Loucy (cell line): ENCODE results near the gene HERC2.

ENCODE experiments used
- H2AFZ ChIP-seq: fragments of 200-600 bp; sonication (generic); 2 replicates; pipeline ENCODE4 v1.6.0; 2016; ENCODE audit warnings: antibody characterized with exemption, mild to moderate bottlenecking, low read length, moderate library complexity
- H3F3A ChIP-seq: fragments of 200-600 bp; 2 replicates; pipeline ENCODE4 v1.6.0; 2016; ENCODE audit warnings: antibody characterized with exemption, low read depth, mild to moderate bottlenecking
- H3K27me3 ChIP-seq: fragments of 200-600 bp; sonication (generic); 2 replicates; pipeline ENCODE4 v1.6.1; 2014; ENCODE audit warnings: low read length, mild to moderate bottlenecking; ENCODE audit not compliant: insufficient read depth, poor library complexity, severe bottlenecking
- H3K36me3 ChIP-seq: fragments of 200-600 bp; sonication (generic); 2 replicates; pipeline ENCODE4 v1.6.1; 2016; ENCODE audit warnings: low read length; ENCODE audit not compliant: insufficient read depth
- H3K4me1 ChIP-seq: fragments of 200-600 bp; sonication (generic); 2 replicates; pipeline ENCODE4 v1.5.1; 2014; ENCODE audit warnings: low read length, mild to moderate bottlenecking; ENCODE audit not compliant: insufficient read depth, poor library complexity, severe bottlenecking
- H3K4me2 ChIP-seq: fragments of 200-600 bp; sonication (generic); 2 replicates; pipeline ENCODE4 v1.6.0; 2014; ENCODE audit warnings: antibody characterized with exemption, low read length, low read depth, mild to moderate bottlenecking; ENCODE audit not compliant: poor library complexity, severe bottlenecking
- H3K4me3 ChIP-seq: fragments of 200-600 bp; sonication (generic); 2 replicates; pipeline ENCODE4 v1.5.1; 2014; ENCODE audit warnings: low read length, mild to moderate bottlenecking, mixed read lengths; ENCODE audit not compliant: poor library complexity, severe bottlenecking
- H3K79me2 ChIP-seq: fragments of 200-600 bp; sonication (generic); 2 replicates; pipeline ENCODE4 v1.6.1; 2014; ENCODE audit warnings: low read length; ENCODE audit not compliant: insufficient read depth
- H3K9ac ChIP-seq: fragments of 200-600 bp; sonication (generic); 2 replicates; pipeline ENCODE4 v1.6.0; 2014; ENCODE audit warnings: mild to moderate bottlenecking, low read depth, low read length, moderate library complexity; ENCODE audit not compliant: poor library complexity, severe bottlenecking
- H3K9me2 ChIP-seq: fragments of 200-600 bp; sonication (generic); replicated peaks from 2 replicates; pipeline ENCODE4 v1.6.1; 2016; ENCODE audit warnings: low read depth, low read length, mixed read lengths
- H3K9me3 ChIP-seq: fragments of 200-600 bp; sonication (generic); 2 replicates; pipeline ENCODE4 v1.6.1; 2014; ENCODE audit warnings: mild to moderate bottlenecking, antibody characterized with exemption, low read length, low read depth; ENCODE audit not compliant: insufficient read depth
- H4K20me1 ChIP-seq: fragments of 200-600 bp; sonication (generic); 2 replicates; pipeline ENCODE4 v1.6.0; 2014; ENCODE audit warnings: antibody characterized with exemption, low read length, mild to moderate bottlenecking; ENCODE audit not compliant: insufficient read depth, poor library complexity, severe bottlenecking
- EZH2phosphoT487 ChIP-seq: fragments of 200-600 bp; IDR thresholded peaks from 2 replicates; pipeline ENCODE4 v1.6.1; 2018; ENCODE audit warnings: antibody characterized with exemption, mild to moderate bottlenecking, moderate library complexity, borderline replicate concordance
- TF ChIP-seq, protein P1 (sequence below): fragments of 200-600 bp; sonication (generic); conservative IDR thresholded peaks from 2 replicates; pipeline ENCODE4 v1.5.1; 2014; ENCODE audit warnings: mild to moderate bottlenecking, antibody characterized with exemption, low read length

HERC2 gene

DNA sequence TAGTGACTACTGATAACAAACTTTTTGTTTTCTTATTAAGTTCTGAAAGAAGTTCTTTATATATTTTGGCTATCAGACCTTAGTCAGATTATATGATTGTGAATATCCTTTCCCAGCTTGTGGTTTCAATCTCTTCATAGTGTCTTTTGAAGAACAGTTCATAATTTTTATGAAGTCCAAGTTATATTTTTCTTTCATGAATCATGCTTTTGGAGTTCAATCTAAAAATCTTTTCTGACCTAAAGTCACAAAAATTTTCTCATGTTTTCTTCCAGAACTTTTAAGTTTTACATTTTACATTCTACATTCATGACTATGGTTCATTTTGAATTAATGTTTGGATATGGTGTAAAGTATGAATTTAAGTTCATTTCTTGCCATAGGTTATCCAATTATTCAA lies 188.7 kb downstream of the HERC2 start:
- H2AFZ ChIP-seq, result no peak overlapping the region
- H3K9me3 ChIP-seq, result no peaks in the 10 kb centered on the region
- H3K27me3 ChIP-seq, result no peaks in the 10 kb centered on the region
- peaks cover 58% of the 10 kb centered on the region; the same call in 1 of the 2 replicates for H3K36me3 ChIP-seq
- H3F3A ChIP-seq, result no peaks in the 10 kb centered on the region
- TF ChIP-seq, protein P1, sequence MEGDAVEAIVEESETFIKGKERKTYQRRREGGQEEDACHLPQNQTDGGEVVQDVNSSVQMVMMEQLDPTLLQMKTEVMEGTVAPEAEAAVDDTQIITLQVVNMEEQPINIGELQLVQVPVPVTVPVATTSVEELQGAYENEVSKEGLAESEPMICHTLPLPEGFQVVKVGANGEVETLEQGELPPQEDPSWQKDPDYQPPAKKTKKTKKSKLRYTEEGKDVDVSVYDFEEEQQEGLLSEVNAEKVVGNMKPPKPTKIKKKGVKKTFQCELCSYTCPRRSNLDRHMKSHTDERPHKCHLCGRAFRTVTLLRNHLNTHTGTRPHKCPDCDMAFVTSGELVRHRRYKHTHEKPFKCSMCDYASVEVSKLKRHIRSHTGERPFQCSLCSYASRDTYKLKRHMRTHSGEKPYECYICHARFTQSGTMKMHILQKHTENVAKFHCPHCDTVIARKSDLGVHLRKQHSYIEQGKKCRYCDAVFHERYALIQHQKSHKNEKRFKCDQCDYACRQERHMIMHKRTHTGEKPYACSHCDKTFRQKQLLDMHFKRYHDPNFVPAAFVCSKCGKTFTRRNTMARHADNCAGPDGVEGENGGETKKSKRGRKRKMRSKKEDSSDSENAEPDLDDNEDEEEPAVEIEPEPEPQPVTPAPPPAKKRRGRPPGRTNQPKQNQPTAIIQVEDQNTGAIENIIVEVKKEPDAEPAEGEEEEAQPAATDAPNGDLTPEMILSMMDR, result no peak
- no peak for TF ChIP-seq EZH2phosphoT487
- no peak overlapping the region for H3K9ac ChIP-seq
- no peaks in the 10 kb centered on the region for H4K20me1 ChIP-seq
- H3K4me2 ChIP-seq, result no peak overlapping the region
- H3K79me2 ChIP-seq, result no peaks in the 10 kb centered on the region
- H3K4me3 ChIP-seq, result no peak overlapping the region
- peaks cover 14% of the 10 kb centered on the region for H3K4me1 ChIP-seq
- H3K9me2 ChIP-seq, result no peaks in the 10 kb centered on the region

DNA sequence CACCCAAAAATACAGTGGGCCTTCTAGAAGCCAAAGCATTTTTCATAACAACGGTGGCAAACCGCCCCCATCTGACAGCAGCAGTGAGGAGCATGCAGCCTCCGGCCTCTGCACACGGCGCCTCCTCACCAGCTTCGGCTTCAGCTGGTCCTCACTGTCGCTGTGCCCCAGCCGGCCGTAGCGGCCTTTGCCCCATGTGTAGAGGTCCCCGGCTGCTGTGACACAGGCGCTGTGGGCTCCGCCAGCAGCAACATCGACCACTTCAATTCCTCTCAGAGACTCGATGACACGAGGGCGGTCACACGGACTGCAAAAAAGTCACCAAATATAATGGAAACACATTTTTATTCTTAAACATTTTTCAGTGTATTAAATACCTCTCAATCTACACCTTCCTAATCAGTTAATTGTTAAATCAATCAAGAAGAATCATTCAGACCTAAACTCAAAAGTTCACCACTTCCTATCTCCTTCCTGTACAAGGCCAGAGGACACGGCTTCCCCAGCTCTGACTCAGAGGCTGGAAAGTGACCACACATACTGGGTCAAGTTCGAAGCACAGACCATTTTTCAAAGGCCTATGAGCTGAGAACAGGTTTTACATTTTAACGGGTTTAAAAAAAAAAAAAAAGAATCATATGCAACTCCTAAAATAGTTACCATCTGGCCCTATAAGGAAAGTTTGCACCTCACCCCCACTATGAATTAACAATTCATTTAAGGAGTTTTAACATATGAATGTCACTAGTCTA lies 189.3 kb downstream of the HERC2 start:
- Histone ChIP-seq H3K4me2 (no peak overlapping the region), H2AFZ (no peak overlapping the region), H3K4me3 (no peak overlapping the region), H3K9me2 (no peaks in the 10 kb centered on the region), H3K9me3 (no peaks in the 10 kb centered on the region), H3F3A (no peaks in the 10 kb centered on the region), H3K79me2 (no peaks in the 10 kb centered on the region), H3K4me1 (peaks cover 14% of the 10 kb centered on the region), H4K20me1 (no peaks in the 10 kb centered on the region), H3K27me3 (no peaks in the 10 kb centered on the region), H3K36me3 (peaks cover 54% of the 10 kb centered on the region; the same call in 1 of the 2 replicates), H3K9ac (no peak overlapping the region)
- TF ChIP-seq, protein P1, result no peak
- no peak for TF ChIP-seq EZH2phosphoT487

DNA sequence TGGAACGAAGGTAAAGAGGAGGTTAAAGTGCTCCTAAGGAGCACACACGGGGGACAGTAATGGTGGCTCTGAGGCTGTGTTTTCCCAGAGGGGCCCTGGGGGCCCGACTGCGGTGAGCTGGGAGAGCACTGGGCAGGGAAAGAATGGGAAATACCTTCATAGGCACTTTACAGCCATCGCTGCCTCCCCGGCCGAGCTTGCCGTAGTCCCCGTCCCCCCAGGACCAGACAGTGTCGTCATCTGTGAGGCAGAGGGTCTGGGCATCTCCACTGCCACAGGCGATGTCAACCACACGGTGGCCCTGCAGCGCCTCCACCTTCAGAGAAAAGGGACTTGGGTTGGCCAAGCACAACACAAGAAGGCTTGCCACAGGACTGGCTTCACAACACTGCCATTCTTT lies 190.0 kb downstream of the HERC2 start:
- H3K36me3 ChIP-seq, result peaks cover 57% of the 10 kb centered on the region; the same call in 1 of the 2 replicates
- H3K4me1 ChIP-seq, result peaks cover 11% of the 10 kb centered on the region
- H3K9me2 ChIP-seq, result no peaks in the 10 kb centered on the region
- no peaks in the 10 kb centered on the region for H4K20me1 ChIP-seq
- no peak overlapping the region for H2AFZ ChIP-seq
- no peaks in the 10 kb centered on the region for H3F3A ChIP-seq
- no peak overlapping the region for H3K4me2 ChIP-seq
- no peaks in the 10 kb centered on the region for H3K9me3 ChIP-seq
- H3K9ac ChIP-seq, result no peak overlapping the region
- H3K79me2 ChIP-seq, result no peaks in the 10 kb centered on the region
- TF ChIP-seq EZH2phosphoT487, result no peak
- TF ChIP-seq, protein P1, result no peak
- no peaks in the 10 kb centered on the region for H3K27me3 ChIP-seq
- no peak overlapping the region for H3K4me3 ChIP-seq
